ENCODE data around the gene SLC27A3. TPM values are rescaled to one million over a fixed set of nuclear protein-coding genes. Genes with fewer than 3 reads are reported as not detected.
"Not testable (repeated sequence)": the region's sequence is repeated elsewhere in the genome, so short reads cannot be mapped to it uniquely, and the experiment has no call there.

Gene SLC27A3
- total RNA-seq, 1 experiment from 2014 or later, result 42.0 TPM

DNA sequence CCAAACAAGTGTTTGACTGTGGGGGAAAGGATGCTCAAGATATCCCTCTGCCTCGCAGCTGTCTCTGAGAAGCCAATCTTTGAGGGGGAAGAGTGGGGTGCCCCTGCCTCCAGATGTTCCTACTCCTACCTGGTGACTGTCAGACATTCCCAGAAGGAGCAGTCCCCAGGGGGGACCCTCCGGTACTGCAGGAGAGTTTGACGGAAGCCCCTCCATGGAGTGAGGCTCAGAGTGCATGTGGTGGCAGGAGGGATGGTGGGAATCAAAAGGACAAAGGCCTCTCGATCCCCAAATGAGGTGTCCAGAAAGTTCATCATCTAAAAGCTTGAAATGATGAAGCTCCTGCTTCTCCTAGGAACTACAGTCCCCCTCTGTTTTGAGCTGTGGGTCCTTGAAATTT, 5.3 kb downstream of the SLC27A3 start:
- Histone ChIP-seq H3K56ac (ENCODE audit: insufficient read length, low read depth, low read length) (no peak overlapping the region), H3K4me1 (ENCODE audit: insufficient read depth, low read length) (peaks cover 3% of the 10 kb centered on the region; the same call in 1 of the 2 replicates), H3K14ac (ENCODE audit: insufficient read depth, low read length) (no peak overlapping the region), H4K91ac (ENCODE audit: insufficient read length, low read depth, low read length) (no peak overlapping the region), H3K4me2 (ENCODE audit: insufficient read depth, insufficient read length, low read length) (no peak overlapping the region), H3K27ac (ENCODE audit: insufficient read length, low read depth, low read length) (no peak overlapping the region), H3K23ac (ENCODE audit: insufficient read length, low read depth, low read length) (no peak overlapping the region), H2BK5ac (ENCODE audit: insufficient read length, low read length) (no peak overlapping the region), H2BK120ac (ENCODE audit: low read depth, low read length, poor library complexity, severe bottlenecking) (no peak overlapping the region), H4K8ac (replicated peaks; ENCODE audit: insufficient read length, low read depth, low read length) (no peak overlapping the region), H4K20me1 (ENCODE audit: control insufficient read depth, insufficient read depth, insufficient read length) (no peaks in the 10 kb centered on the region), H3K79me1 (ENCODE audit: insufficient read depth, low read depth, low read length, poor library complexity, severe bottlenecking) (no peaks in the 10 kb centered on the region), H2AFZ (ENCODE audit: low read length) (no peak overlapping the region), H3K27me3 (ENCODE audit: insufficient read depth, low read length) (no peaks in the 10 kb centered on the region), H3K4ac (ENCODE audit: low read depth, low read length) (no peak overlapping the region), H2AK5ac (ENCODE audit: insufficient read length, low read length) (no peak overlapping the region), H4K5ac (ENCODE audit: insufficient read length, low read depth, low read length) (no peak overlapping the region), H2BK12ac (ENCODE audit: insufficient read length, low read depth, low read length) (no peak overlapping the region), H3K9me3 (ENCODE audit: control insufficient read depth, low read depth, low read length) (no peaks in the 10 kb centered on the region), H3T11ph (ENCODE audit: low read length) (no peak overlapping the region), H3K23me2 (ENCODE audit: insufficient read length, low read depth, low read length, poor library complexity, severe bottlenecking) (peaks cover 1% of the 10 kb centered on the region), H3K79me2 (ENCODE audit: insufficient read depth, low read length) (no peaks in the 10 kb centered on the region), H3K9ac (ENCODE audit: extremely low read depth, insufficient read length, low read length) (no peak overlapping the region), H2BK15ac (ENCODE audit: low read depth, low read length) (no peak overlapping the region), H2BK20ac (ENCODE audit: low read depth, low read length, poor library complexity, severe bottlenecking) (no peak overlapping the region), H3K18ac (ENCODE audit: insufficient read length, low read depth, low read length) (no peak overlapping the region)
- H3K36me3 Mint-ChIP-seq (ENCODE audit: insufficient read depth in 1 of 3, low read depth in 3 of 3), result peaks cover 0 to 23% (median 18%) of the 10 kb centered on the region in 3 experiments; a peak in 6 of 7 replicates
- no peak overlapping the region; a peak in 1 of 5 replicates for H3K4me3 Mint-ChIP-seq
- no peaks in the 10 kb centered on the region for H3K27me3 Mint-ChIP-seq (ENCODE audit: low read depth)
- H3K9me3 Mint-ChIP-seq, result no peaks in the 10 kb centered on the region
- TF ChIP-seq, protein P1, sequence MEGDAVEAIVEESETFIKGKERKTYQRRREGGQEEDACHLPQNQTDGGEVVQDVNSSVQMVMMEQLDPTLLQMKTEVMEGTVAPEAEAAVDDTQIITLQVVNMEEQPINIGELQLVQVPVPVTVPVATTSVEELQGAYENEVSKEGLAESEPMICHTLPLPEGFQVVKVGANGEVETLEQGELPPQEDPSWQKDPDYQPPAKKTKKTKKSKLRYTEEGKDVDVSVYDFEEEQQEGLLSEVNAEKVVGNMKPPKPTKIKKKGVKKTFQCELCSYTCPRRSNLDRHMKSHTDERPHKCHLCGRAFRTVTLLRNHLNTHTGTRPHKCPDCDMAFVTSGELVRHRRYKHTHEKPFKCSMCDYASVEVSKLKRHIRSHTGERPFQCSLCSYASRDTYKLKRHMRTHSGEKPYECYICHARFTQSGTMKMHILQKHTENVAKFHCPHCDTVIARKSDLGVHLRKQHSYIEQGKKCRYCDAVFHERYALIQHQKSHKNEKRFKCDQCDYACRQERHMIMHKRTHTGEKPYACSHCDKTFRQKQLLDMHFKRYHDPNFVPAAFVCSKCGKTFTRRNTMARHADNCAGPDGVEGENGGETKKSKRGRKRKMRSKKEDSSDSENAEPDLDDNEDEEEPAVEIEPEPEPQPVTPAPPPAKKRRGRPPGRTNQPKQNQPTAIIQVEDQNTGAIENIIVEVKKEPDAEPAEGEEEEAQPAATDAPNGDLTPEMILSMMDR (conservative IDR thresholded peaks at IDR 0.05), result no peak
- no peak overlapping the region; a peak in 1 of 7 replicates for H3K27ac Mint-ChIP-seq
- peaks cover 23 to 26% of the 10 kb centered on the region in 2 experiments for H3K4me1 Mint-ChIP-seq
- no peak for DNase-seq
- no CpG with 5 or more reads among the region's 4 CpGs for WGBS (ENCODE audit: extremely low coverage, insufficient read length, low lambda C conversion rate)

DNA sequence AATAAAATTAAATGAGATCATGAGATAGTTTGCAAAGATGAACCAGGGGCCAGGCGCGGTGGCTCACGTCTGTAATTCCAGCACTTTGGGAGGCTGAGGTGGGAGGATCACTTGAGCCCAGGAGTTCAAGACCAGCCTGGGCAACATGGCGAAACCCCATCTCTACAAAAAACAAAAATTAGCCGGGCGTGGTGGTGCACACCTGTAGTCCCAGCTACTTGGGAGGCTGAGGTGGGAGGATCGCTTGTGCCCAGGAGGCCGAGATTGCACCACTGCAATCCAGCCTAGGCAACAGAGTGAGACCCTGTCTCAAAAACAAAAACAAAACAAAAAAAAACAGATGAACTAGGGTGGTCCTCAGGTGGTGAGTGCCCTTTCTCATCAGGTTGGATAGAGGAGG, 7.4 kb downstream of the SLC27A3 start:
- WGBS (ENCODE audit: extremely low coverage, insufficient read length, low lambda C conversion rate), result no CpG with 5 or more reads among the region's 8 CpGs
- not testable (repeated sequence) for H3K27ac ChIP-seq (ENCODE audit: insufficient read length, low read depth, low read length); H3K9me3 Mint-ChIP-seq

More for the DNA sequence above, 7.4 kb downstream of the SLC27A3 start:
- not testable (repeated sequence) for H3K79me1 ChIP-seq (ENCODE audit: insufficient read depth, low read depth, low read length, poor library complexity, severe bottlenecking); H2BK12ac ChIP-seq (ENCODE audit: insufficient read length, low read depth, low read length); H2BK5ac ChIP-seq (ENCODE audit: insufficient read length, low read length); H3K4ac ChIP-seq (ENCODE audit: low read depth, low read length); H3K9me3 ChIP-seq (ENCODE audit: control insufficient read depth, low read depth, low read length); H2AK5ac ChIP-seq (ENCODE audit: insufficient read length, low read length); H2AFZ ChIP-seq (ENCODE audit: low read length); H3K27me3 ChIP-seq (ENCODE audit: insufficient read depth, low read length); H2BK120ac ChIP-seq (ENCODE audit: low read depth, low read length, poor library complexity, severe bottlenecking); H2BK15ac ChIP-seq (ENCODE audit: low read depth, low read length); H3K56ac ChIP-seq (ENCODE audit: insufficient read length, low read depth, low read length); H3K4me1 ChIP-seq (ENCODE audit: insufficient read depth, low read length); H3K27me3 Mint-ChIP-seq (ENCODE audit: low read depth); H4K91ac ChIP-seq (ENCODE audit: insufficient read length, low read depth, low read length); H3K9ac ChIP-seq (ENCODE audit: extremely low read depth, insufficient read length, low read length); H3K14ac ChIP-seq (ENCODE audit: insufficient read depth, low read length); H3T11ph ChIP-seq (ENCODE audit: low read length); DNase-seq; H3K79me2 ChIP-seq (ENCODE audit: insufficient read depth, low read length); H4K5ac ChIP-seq (ENCODE audit: insufficient read length, low read depth, low read length); H3K23me2 ChIP-seq (ENCODE audit: insufficient read length, low read depth, low read length, poor library complexity, severe bottlenecking); H4K20me1 ChIP-seq (ENCODE audit: control insufficient read depth, insufficient read depth, insufficient read length); H3K18ac ChIP-seq (ENCODE audit: insufficient read length, low read depth, low read length); H3K27ac Mint-ChIP-seq; H2BK20ac ChIP-seq (ENCODE audit: low read depth, low read length, poor library complexity, severe bottlenecking); H4K8ac ChIP-seq (replicated peaks; ENCODE audit: insufficient read length, low read depth, low read length); H3K23ac ChIP-seq (ENCODE audit: insufficient read length, low read depth, low read length)
- peak overlapping the region; percentile 73 to 88 for H3K4me3 Mint-ChIP-seq
- H3K4me1 Mint-ChIP-seq, result peaks cover 9 to 10% of the 10 kb centered on the region in 2 experiments
- H3K36me3 Mint-ChIP-seq (ENCODE audit: insufficient read depth in 1 of 3, low read depth in 3 of 3), result peaks cover 0 to 18% (median 10%) of the 10 kb centered on the region in 3 experiments; a peak in 4 of 7 replicates
- H3K4me2 ChIP-seq (ENCODE audit: insufficient read depth, insufficient read length, low read length), result peak overlapping the region; percentile 66
